H9 (cell line): Measurements from ENCODE around the gene PIGS. TPM values are rescaled to one million over a fixed set of nuclear protein-coding genes. Genes with fewer than 3 reads are reported as not detected.

ENCODE experiments used
- DNase-seq: peaks from one replicate; pipeline ENCODE4 v3.0.0-alpha.2; 2017
- H2AFZ ChIP-seq: one replicate; pipeline ENCODE4 v1.6.1; 2013; ENCODE audit warnings: mild to moderate bottlenecking, low read length, control low read depth, moderate library complexity
- H2AK5ac ChIP-seq: 2 replicates; pipeline ENCODE4 v1.6.1; 2013; ENCODE audit warnings: low read length, control low read depth, mixed read lengths; ENCODE audit not compliant: insufficient read length
- H2BK120ac ChIP-seq: one replicate; pipeline ENCODE4 v1.6.1; 2013; ENCODE audit warnings: low read depth, mild to moderate bottlenecking, low read length, control low read depth, inconsistent platforms; ENCODE audit not compliant: poor library complexity, severe bottlenecking
- H2BK12ac ChIP-seq: 2 replicates; pipeline ENCODE4 v1.6.1; 2013; ENCODE audit warnings: low read length, control low read depth, mixed read lengths, low read depth; ENCODE audit not compliant: insufficient read length
- H2BK15ac ChIP-seq: 2 replicates; pipeline ENCODE4 v1.6.1; 2013; ENCODE audit warnings: low read depth, low read length, control low read depth
- H2BK20ac ChIP-seq: one replicate; pipeline ENCODE4 v1.6.1; 2013; ENCODE audit warnings: low read depth, mild to moderate bottlenecking, low read length, control low read depth, inconsistent platforms; ENCODE audit not compliant: poor library complexity, severe bottlenecking
- H2BK5ac ChIP-seq: 2 replicates; pipeline ENCODE4 v1.6.1; 2013; ENCODE audit warnings: low read length, control low read depth, mixed read lengths; ENCODE audit not compliant: insufficient read length
- H3K14ac ChIP-seq: 2 replicates; pipeline ENCODE4 v1.6.1; 2013; ENCODE audit warnings: low read length, control low read depth; ENCODE audit not compliant: insufficient read depth
- H3K18ac ChIP-seq: 2 replicates; pipeline ENCODE4 v1.6.1; 2013; ENCODE audit warnings: low read depth, mild to moderate bottlenecking, mixed read lengths, low read length, control low read depth; ENCODE audit not compliant: insufficient read length
- H3K23ac ChIP-seq: 2 replicates; pipeline ENCODE4 v1.6.1; 2013; ENCODE audit warnings: low read length, control low read depth, mixed read lengths, low read depth; ENCODE audit not compliant: insufficient read length
- H3K23me2 ChIP-seq: 2 replicates; pipeline ENCODE4 v1.6.1; 2013; ENCODE audit warnings: low read depth, mild to moderate bottlenecking, mixed read lengths, low read length, control low read depth; ENCODE audit not compliant: insufficient read length, poor library complexity, severe bottlenecking
- H3K27ac ChIP-seq: 2 replicates; pipeline ENCODE4 v1.5.1; 2013; ENCODE audit warnings: low read length, control low read depth, mixed read lengths, low read depth; ENCODE audit not compliant: insufficient read length
- H3K27me3 ChIP-seq: 2 replicates; pipeline ENCODE4 v1.6.1; 2013; ENCODE audit warnings: low read length, control low read depth, inconsistent platforms; ENCODE audit not compliant: insufficient read depth
- H3K4ac ChIP-seq: 2 replicates; pipeline ENCODE4 v1.6.1; 2013; ENCODE audit warnings: low read depth, mild to moderate bottlenecking, control low read depth, inconsistent platforms, low read length, moderate library complexity
- H3K4me1 ChIP-seq: 2 replicates; pipeline ENCODE4 v1.6.1; 2013; ENCODE audit warnings: low read length, control low read depth, inconsistent platforms; ENCODE audit not compliant: insufficient read depth
- H3K4me2 ChIP-seq: 2 replicates; pipeline ENCODE4 v1.6.1; 2013; ENCODE audit warnings: low read length, control low read depth, mixed read lengths; ENCODE audit not compliant: insufficient read length, insufficient read depth
- H3K56ac ChIP-seq: 2 replicates; pipeline ENCODE4 v1.6.1; 2013; ENCODE audit warnings: low read depth, mild to moderate bottlenecking, mixed read lengths, low read length, control low read depth; ENCODE audit not compliant: insufficient read length
- H3K79me1 ChIP-seq: 2 replicates; pipeline ENCODE4 v1.6.1; 2013; ENCODE audit warnings: low read depth, mild to moderate bottlenecking, moderate library complexity, low read length, control low read depth, inconsistent platforms; ENCODE audit not compliant: insufficient read depth, poor library complexity, severe bottlenecking
- H3K79me2 ChIP-seq: 2 replicates; pipeline ENCODE4 v1.6.1; 2013; ENCODE audit warnings: low read length, control low read depth, inconsistent platforms; ENCODE audit not compliant: insufficient read depth
- H3K9ac ChIP-seq: 2 replicates; pipeline ENCODE4 v1.6.1; 2013; ENCODE audit warnings: low read length, control low read depth, mixed read lengths; ENCODE audit not compliant: insufficient read length; ENCODE audit errors: extremely low read depth
- H3K9me3 ChIP-seq: one replicate; pipeline ENCODE4 v1.6.1; 2013; ENCODE audit warnings: low read depth, low read length, inconsistent platforms; ENCODE audit not compliant: control insufficient read depth
- H3T11ph ChIP-seq: one replicate; pipeline ENCODE4 v1.6.1; 2013; ENCODE audit warnings: mild to moderate bottlenecking, low read length, control low read depth, inconsistent platforms
- H4K20me1 ChIP-seq: one replicate; pipeline ENCODE4 v1.6.1; 2013; ENCODE audit not compliant: control insufficient read depth, insufficient read length, insufficient read depth
- H4K5ac ChIP-seq: 2 replicates; pipeline ENCODE4 v1.6.1; 2013; ENCODE audit warnings: low read depth, mild to moderate bottlenecking, mixed read lengths, low read length, control low read depth; ENCODE audit not compliant: insufficient read length
- H4K8ac ChIP-seq: replicated peaks from 2 replicates; pipeline ENCODE4 v1.6.1; 2013; ENCODE audit warnings: low read length, control low read depth, mixed read lengths, low read depth; ENCODE audit not compliant: insufficient read length
- H4K91ac ChIP-seq: 2 replicates; pipeline ENCODE4 v1.6.1; 2013; ENCODE audit warnings: low read depth, mild to moderate bottlenecking, moderate library complexity, mixed read lengths, low read length, control low read depth; ENCODE audit not compliant: insufficient read length
- H3K27ac Mint-ChIP-seq, 3 experiments: 2 replicates in 2 of 3; 3 replicates in 1 of 3; pipeline ENCODE4 v1.8.0; 2020 to 2021; ENCODE audit warnings: mixed read lengths in 3 of 3, mild to moderate bottlenecking in 1 of 3, moderate library complexity in 1 of 3
- H3K27me3 Mint-ChIP-seq: 2 replicates; pipeline ENCODE4 v1.8.0; 2021; ENCODE audit warnings: low read depth, mild to moderate bottlenecking, moderate library complexity, mixed read lengths
- H3K36me3 Mint-ChIP-seq, 3 experiments: 2 replicates in 2 of 3; 3 replicates in 1 of 3; pipeline ENCODE4 v1.8.0; 2020 to 2021; ENCODE audit warnings: low read depth in 3 of 3, mixed read lengths in 3 of 3; ENCODE audit not compliant: insufficient read depth in 1 of 3
- H3K4me1 Mint-ChIP-seq, 2 experiments: 2 replicates each; pipeline ENCODE4 v1.8.0; 2020; ENCODE audit warnings: mixed read lengths in 2 of 2
- H3K4me3 Mint-ChIP-seq, 2 experiments: 2 replicates in 1 of 2; 3 replicates in 1 of 2; pipeline ENCODE4 v1.8.0; 2020 to 2021; ENCODE audit warnings: mild to moderate bottlenecking in 2 of 2, mixed read lengths in 2 of 2, moderate library complexity in 1 of 2
- H3K9me3 Mint-ChIP-seq, 2 experiments: 2 replicates in 1 of 2; 3 replicates in 1 of 2; pipeline ENCODE4 v1.8.0; 2020; ENCODE audit warnings: mild to moderate bottlenecking in 2 of 2, mixed read lengths in 2 of 2, moderate library complexity in 1 of 2
- CTCF ChIP-seq: fragments of 200-600 bp; sonication (generic); conservative IDR thresholded peaks from 3 replicates; pipeline ENCODE4 v1.8.0; 2021; ENCODE audit warnings: antibody characterized with exemption, mild to moderate bottlenecking
- WGBS: extraction: QIAGEN DNeasy Blood & Tissue Kit; methylation state at CpG from one replicate; pipeline ENCODE4 v1.1.7; 2013; ENCODE audit warnings: missing lambda C conversion rate, low lambda C conversion rate, mixed read lengths; ENCODE audit not compliant: insufficient read length; ENCODE audit errors: extremely low coverage; 5-methylcytosine and 5-hydroxymethylcytosine counted together
- total RNA-seq: library from RNA; stranded (reverse); gene quantifications from 2 replicates; pipeline ENCODE4 v1.2.1, GENCODE V29; 2021

The PIGS gene
- total RNA-seq, 1 experiment from 2014 or later: 45.8 TPM

GRCh38 chr17:28567604-28568003 is 3.7 kb downstream of the PIGS start:
- no peak for TF ChIP-seq CTCF
- no peak overlapping the region; a peak in 1 of 5 replicates for H3K4me3 Mint-ChIP-seq
- H3K23ac ChIP-seq: no peak overlapping the region
- H3K27me3 ChIP-seq: no peaks in the 10 kb centered on the region
- no peak overlapping the region for H2BK15ac ChIP-seq
- no peak overlapping the region for H4K5ac ChIP-seq
- no peak overlapping the region for H3K14ac ChIP-seq
- no peak overlapping the region for H2BK20ac ChIP-seq
- no peak overlapping the region for H3K9ac ChIP-seq
- H3K9me3 Mint-ChIP-seq: no peaks in the 10 kb centered on the region
- H2BK5ac ChIP-seq: no peak overlapping the region
- no peak overlapping the region for H3K56ac ChIP-seq
- H3K4me1 ChIP-seq: no peaks in the 10 kb centered on the region
- peaks cover 12 to 22% of the 10 kb centered on the region in 2 experiments for H3K4me1 Mint-ChIP-seq
- no peaks in the 10 kb centered on the region for H3K79me2 ChIP-seq
- H3T11ph ChIP-seq: no peak overlapping the region
- H2BK12ac ChIP-seq: no peak overlapping the region
- no peak overlapping the region for H4K91ac ChIP-seq
- no peak overlapping the region for H2AK5ac ChIP-seq
- H2BK120ac ChIP-seq: no peak overlapping the region
- H2AFZ ChIP-seq: no peak overlapping the region
- no peaks in the 10 kb centered on the region for H3K9me3 ChIP-seq
- WGBS: no CpG with 5 or more reads among the region's 3 CpGs
- peaks cover 0 to 29% (median 11%) of the 10 kb centered on the region in 3 experiments; a peak in 6 of 7 replicates for H3K36me3 Mint-ChIP-seq
- H3K23me2 ChIP-seq: peaks cover 11% of the 10 kb centered on the region
- no peak overlapping the region for H4K8ac ChIP-seq
- H3K27ac ChIP-seq: no peak overlapping the region
- H3K79me1 ChIP-seq: no peaks in the 10 kb centered on the region
- H3K4me2 ChIP-seq: no peak overlapping the region
- no peak overlapping the region for H3K18ac ChIP-seq
- no peak overlapping the region for H3K27ac Mint-ChIP-seq
- no peaks in the 10 kb centered on the region for H4K20me1 ChIP-seq
- H3K27me3 Mint-ChIP-seq: peaks cover 3% of the 10 kb centered on the region
- no peak overlapping the region for H3K4ac ChIP-seq
- DNase-seq: no peak
